GM12878 (cell line): ENCODE results near the gene PALLD. TPM values are rescaled to one million over a fixed set of nuclear protein-coding genes. Genes with fewer than 3 reads are reported as not detected.

ENCODE experiments used
- ATAC-seq: fragments of 200-7000 bp; cut with Tn5 transposase; 3 replicates; pipeline ENCODE4 v1.9.1; 2020; ENCODE audit warnings: mild to moderate bottlenecking, moderate library complexity
- BruUV-seq: library from RNA; stranded (reverse); fragments of 400-500 nt; replicated peaks from 2 replicates; lab custom pipeline; 2021; lab: Mats Ljungman, UMichigan
- CTCF ChIA-PET: fragments of 300-600 bp; sonication (Branson Sonifier 250); formaldehyde crosslinking; extraction: SDS; loops from one replicate; lab custom pipeline; 2021; ENCODE audit warnings: inconsistent platforms; lab: Yijun Ruan, JAX
- POLR2A ChIA-PET: fragments of 350-600 bp; formaldehyde crosslinking; extraction: SDS; loops from one replicate; lab custom pipeline; 2021; ENCODE audit warnings: inconsistent platforms; lab: Charles Lee
- RAD21 ChIA-PET: fragments of 300-600 bp; sonication (Branson Sonifier 250); formaldehyde crosslinking; loops from one replicate; lab custom pipeline; 2023; ENCODE audit warnings: antibody characterized with exemption; ENCODE audit not compliant: unreplicated experiment; lab: Charles Lee
- SMC1A ChIA-PET: fragments of 300-600 bp; sonication (Branson Sonifier 250); formaldehyde crosslinking; loops from one replicate; lab custom pipeline; 2023; ENCODE audit not compliant: unreplicated experiment, uncharacterized antibody; lab: Charles Lee
- DNase-seq: peaks from one replicate; pipeline ENCODE4 v3.0.0-alpha.2; 2011; ENCODE audit warnings: low read depth, low spot score
- FAIRE-seq: peaks from 3 replicates; lab custom pipeline; 2011; peaks lifted over from hg19 to GRCh38; lab: Jason Lieb, UNC
- H2AFZ ChIP-seq: 2 replicates; pipeline ENCODE4 v1.6.0; 2011; ENCODE audit warnings: low read depth, low read length, control low read depth; ENCODE audit not compliant: control insufficient read depth
- H3K27ac ChIP-seq: 2 replicates; pipeline ENCODE4 v1.5.1; 2011; ENCODE audit warnings: control low read depth; ENCODE audit not compliant: control insufficient read depth, insufficient read depth
- H3K27me3 ChIP-seq, 2 experiments: replicated peaks in 1 of 2; 2 replicates each; pipeline versions ENCODE4 v1.6.0 to v1.6.1; 2011; ENCODE audit warnings: low read length in 1 of 2; ENCODE audit not compliant: control insufficient read depth in 2 of 2, insufficient read depth in 2 of 2
- H3K36me3 ChIP-seq, 2 experiments: 2 replicates each; pipeline ENCODE4 v1.5.1; 2011; ENCODE audit warnings: low read length in 1 of 2; ENCODE audit not compliant: control insufficient read depth in 2 of 2, insufficient read depth in 2 of 2
- H3K4me1 ChIP-seq: 2 replicates; pipeline ENCODE4 v1.6.1; 2011; ENCODE audit warnings: mild to moderate bottlenecking, low read length, moderate library complexity, mixed read lengths; ENCODE audit not compliant: control insufficient read depth, insufficient read depth
- H3K4me2 ChIP-seq: 2 replicates; pipeline ENCODE4 v1.6.0; 2011; ENCODE audit warnings: control low read depth; ENCODE audit not compliant: control insufficient read depth, insufficient read depth
- H3K4me3 ChIP-seq: fragments of 200-600 bp; sonication (generic); 2 replicates; pipeline ENCODE4 v1.5.1; 2016
- H3K79me2 ChIP-seq: 2 replicates; pipeline ENCODE4 v1.6.0; 2011; ENCODE audit warnings: low read length; ENCODE audit not compliant: control insufficient read depth, insufficient read depth
- H3K9ac ChIP-seq: 2 replicates; pipeline ENCODE4 v1.8.0; 2011; ENCODE audit warnings: low read length, control low read depth, mixed read lengths; ENCODE audit not compliant: control insufficient read depth, insufficient read depth
- H3K9me3 ChIP-seq: replicated peaks from 3 replicates; pipeline ENCODE4 v1.5.1; 2011; ENCODE audit warnings: mild to moderate bottlenecking, low read length; ENCODE audit not compliant: control insufficient read depth, insufficient read depth
- H4K20me1 ChIP-seq: 2 replicates; pipeline ENCODE4 v1.6.0; 2011; ENCODE audit not compliant: control insufficient read depth, insufficient read depth
- CHD4 ChIP-seq: fragments of 200-600 bp; sonication (generic); IDR thresholded peaks from 2 replicates; pipeline ENCODE4 v1.6.1; 2016; ENCODE audit warnings: mild to moderate bottlenecking
- IKZF2 ChIP-seq, 2 experiments: fragments of 450-650 bp; IDR thresholded peaks; 2 replicates each; pipeline ENCODE4 v1.6.1; 2017; ENCODE audit warnings: mild to moderate bottlenecking in 2 of 2, moderate library complexity in 2 of 2
- KAT2A ChIP-seq: conservative IDR thresholded peaks from 2 replicates; pipeline ENCODE4 v1.6.1; 2011; ENCODE audit warnings: low read depth, low read length; ENCODE audit not compliant: control insufficient read depth
- MYB ChIP-seq: fragments of 150-350 bp; IDR thresholded peaks from 2 replicates; pipeline ENCODE4 v1.6.1; 2014; ENCODE audit warnings: mild to moderate bottlenecking, low read depth, low read length, borderline replicate concordance
- NRF1 ChIP-seq: conservative IDR thresholded peaks from 2 replicates; pipeline ENCODE4 v1.6.1; 2011; ENCODE audit warnings: mild to moderate bottlenecking, low read depth, low read length, improper control_type of control experiment
- YY1 ChIP-seq: IDR thresholded peaks from 2 replicates; pipeline ENCODE4 v1.6.1; 2011; ENCODE audit warnings: low read depth, mild to moderate bottlenecking, low read length
- ZBTB11 ChIP-seq: fragments of 450-650 bp; formaldehyde crosslinking; IDR thresholded peaks from 2 replicates; pipeline ENCODE4 v1.5.0; 2022; ENCODE audit warnings: mild to moderate bottlenecking, missing genetic modification characterization
- ZBTB40 ChIP-seq: fragments of 450-650 bp; IDR thresholded peaks from 2 replicates; pipeline ENCODE4 v1.6.1; 2016; ENCODE audit warnings: mild to moderate bottlenecking, moderate library complexity, borderline replicate concordance
- WGBS: methylation state at CpG from one replicate; pipeline ENCODE4 v1.1.6; 2016; ENCODE audit warnings: low lambda C conversion rate; ENCODE audit not compliant: insufficient replicate concordance, insufficient coverage; ENCODE audit errors: missing lambda C conversion rate; 5-methylcytosine and 5-hydroxymethylcytosine counted together
- in situ Hi-C: fragments of 300-500 bp; cut with MboI; formaldehyde crosslinking; loops from 9 replicates; pipeline ENCODE4 v1.14.3; 2018; ENCODE audit warnings: mixed read lengths
- intact Hi-C: fragments of 100-400 bp; cut with micrococcal nuclease; formaldehyde crosslinking; loops from one replicate; pipeline ENCODE4 v1.14.2; 2022; ENCODE audit not compliant: unreplicated experiment
- polyA plus RNA-seq, 11 experiments: library from polyadenylated mRNA; depleted of rRNA in 4 of 11; unstranded in 6 of 11; stranded (reverse) in 5 of 11; fragments of >200 nt; fragmentation: Nextera tagmentation in 4 of 11; fragmentation: Illumina TruSeq in 1 of 11; extraction: Ambion mirVana in 4 of 11; extraction: Trizol in 1 of 11; gene quantifications; 1 replicate in 1 of 11; 2 replicates in 10 of 11; pipeline versions ENCODE4 v1.2.1 to v1.2.3, GENCODE V29; 2011 to 2016; ENCODE audit warnings: inconsistent platforms in 2 of 11, missing spikeins in 2 of 11, low read depth in 1 of 11
- total RNA-seq, 4 experiments: library from RNA; depleted of rRNA in 3 of 4; stranded (reverse); fragments of >200 nt in 3 of 4; fragmentation: Illumina TruSeq in 1 of 4; extraction: Trizol in 1 of 4; gene quantifications; 2 replicates each; pipeline versions ENCODE4 v1.2.1 to v1.2.3, GENCODE V29; 2013 to 2021

The PALLD gene
- total and polyA plus RNA-seq, 10 of the 15 experiments (the other 5 are each of a cell fraction or from before 2014, with no cell fraction given): 1.0 to 7.7 (median 1.7) TPM

GRCh38 chr4:168528131-168528949 lies 31.5 kb downstream of the PALLD start:
- H3K4me2 ChIP-seq: no peak overlapping the region
- in situ Hi-C loops: no loop called here
- WGBS: 36% methylated on average over 8 of the region's 8 CpGs
- H3K9ac ChIP-seq: no peak overlapping the region
- no TSS peak for BruUV-seq
- ChIA-PET CTCF (interaction anchor here (1.3 kb wide), 2 partner anchors 13 to 1038 kb away, joined by 3 read pairs; no protein-coding TSS in a partner anchor), SMC1A (interaction anchor here (1.0 kb wide), 1 partner anchor 13 kb away, joined by 3 read pairs; no protein-coding TSS in a partner anchor)
- no peaks in the 10 kb centered on the region for H3K27me3 ChIP-seq
- no peaks in the 10 kb centered on the region for H3K9me3 ChIP-seq
- no peak overlapping the region for H3K4me3 ChIP-seq
- DNase-seq: no peak
- no peak overlapping the region for H3K27ac ChIP-seq
- H4K20me1 ChIP-seq: no peaks in the 10 kb centered on the region
- H3K4me1 ChIP-seq: no peaks in the 10 kb centered on the region
- H3K79me2 ChIP-seq: no peaks in the 10 kb centered on the region
- no peaks in the 10 kb centered on the region for H3K36me3 ChIP-seq
- no peak for ATAC-seq
- TF ChIP-seq ZBTB40 (no peak), NRF1 (no peak), IKZF2 (IDR thresholded peaks at IDR 0.05) (no peak), ZBTB11 (CRISPR knock-in tag) (no peak), CHD4 (no peak), KAT2A (no peak), YY1 (no peak), MYB (no peak)
- TF ChIP-seq, all 136 proteins: peak for 0
- intact Hi-C loops: no loop called here
- no peak for FAIRE-seq
- RAD21 ChIA-PET: interaction anchor here (0.6 kb wide), 1 partner anchor 163 kb away, joined by 3 read pairs; no protein-coding TSS in a partner anchor
- POLR2A ChIA-PET: no interaction called here
- no peak overlapping the region for H2AFZ ChIP-seq
